ENCODE data around the gene OTULIN. TPM values are rescaled to one million over a fixed set of nuclear protein-coding genes. Genes with fewer than 3 reads are reported as not detected.

The OTULIN gene
- total and polyA plus RNA-seq, 2 donors (not counting 1 experiment from before 2014, with no cell fraction given) = 9.8 to 17.8 TPM

GRCh38 chr5:14730881-14731280, 66.4 kb downstream of the OTULIN start:
- no peak overlapping the region for H3K4me2 ChIP-seq (ENCODE audit: extremely low read depth, insufficient read depth, low read length)
- H3K27ac ChIP-seq (ENCODE audit: insufficient read depth, low read length) = no peak overlapping the region
- DNase-seq (ENCODE audit: low read depth in 2 of 2) = no peak

GRCh38 chr5:14732991-14733390, 68.5 kb downstream of the OTULIN start:
- no peaks in the 10 kb centered on the region for H3K36me3 ChIP-seq (ENCODE audit: control insufficient read depth, insufficient read depth, low read length)
- no peak overlapping the region for H3K4me2 ChIP-seq (ENCODE audit: extremely low read depth, insufficient read depth, low read length)
- no peaks in the 10 kb centered on the region for H3K79me2 ChIP-seq (ENCODE audit: control insufficient read depth, insufficient read depth, low read length)
- no peak overlapping the region for H3K9ac ChIP-seq (ENCODE audit: insufficient read depth, low read length)
- no peaks in the 10 kb centered on the region for H3K9me3 ChIP-seq (ENCODE audit: control insufficient read depth, insufficient read depth, low read depth, low read length)
- no peak for DNase-seq (ENCODE audit: low read depth in 2 of 2)
- no peak overlapping the region for H2AFZ ChIP-seq (ENCODE audit: low read length)
- no peak overlapping the region for H3K27ac ChIP-seq (ENCODE audit: insufficient read depth, low read length)
- H3K4me1 ChIP-seq (ENCODE audit: control insufficient read depth, extremely low read depth, insufficient read depth, low read length) = no peaks in the 10 kb centered on the region
- no peak overlapping the region for H3K4me3 ChIP-seq (replicated peaks in 1 of 4; ENCODE audit: control extremely low read depth in 1 of 4, insufficient read depth in 1 of 4, low read depth in 3 of 4, low read length in 4 of 4)
- no peaks in the 10 kb centered on the region for H3K27me3 ChIP-seq (ENCODE audit: control insufficient read depth, insufficient read depth, low read length)
- TF ChIP-seq EZH2 (IDR thresholded peaks at IDR 0.05; ENCODE audit: low read length, missing control alignments) (no peak), CTCF (conservative IDR thresholded peaks at IDR 0.05 in 1 of 2, IDR thresholded peaks at IDR 0.05 in 1 of 2; ENCODE audit: low read depth in 1 of 2, low read length in 2 of 2) (no peak)
- no peaks in the 10 kb centered on the region for H4K20me1 ChIP-seq (ENCODE audit: control insufficient read depth, extremely low read depth, insufficient read depth, low read length)

More at GRCh38 chr5:14730881-14731280, 66.4 kb downstream of the OTULIN start:
- Histone ChIP-seq H3K4me3 (replicated peaks in 1 of 4; ENCODE audit: control extremely low read depth in 1 of 4, insufficient read depth in 1 of 4, low read depth in 3 of 4, low read length in 4 of 4) (no peak overlapping the region), H4K20me1 (ENCODE audit: control insufficient read depth, extremely low read depth, insufficient read depth, low read length) (no peaks in the 10 kb centered on the region), H3K9me3 (ENCODE audit: control insufficient read depth, insufficient read depth, low read depth, low read length) (no peaks in the 10 kb centered on the region), H3K27me3 (ENCODE audit: control insufficient read depth, insufficient read depth, low read length) (no peaks in the 10 kb centered on the region), H3K9ac (ENCODE audit: insufficient read depth, low read length) (no peak overlapping the region), H2AFZ (ENCODE audit: low read length) (no peak overlapping the region), H3K79me2 (ENCODE audit: control insufficient read depth, insufficient read depth, low read length) (no peaks in the 10 kb centered on the region), H3K36me3 (ENCODE audit: control insufficient read depth, insufficient read depth, low read length) (no peaks in the 10 kb centered on the region), H3K4me1 (ENCODE audit: control insufficient read depth, extremely low read depth, insufficient read depth, low read length) (peaks cover 5% of the 10 kb centered on the region)
- TF ChIP-seq EZH2 (IDR thresholded peaks at IDR 0.05; ENCODE audit: low read length, missing control alignments) (no peak), CTCF (conservative IDR thresholded peaks at IDR 0.05 in 1 of 2, IDR thresholded peaks at IDR 0.05 in 1 of 2; ENCODE audit: low read depth in 1 of 2, low read length in 2 of 2) (no peak)

GRCh38 chr5:14733661-14734060, 69.1 kb downstream of the OTULIN start:
- TF ChIP-seq CTCF (conservative IDR thresholded peaks at IDR 0.05 in 1 of 2, IDR thresholded peaks at IDR 0.05 in 1 of 2; ENCODE audit: low read depth in 1 of 2, low read length in 2 of 2) = no peak
- TF ChIP-seq EZH2 (IDR thresholded peaks at IDR 0.05; ENCODE audit: low read length, missing control alignments) = no peak
- Histone ChIP-seq H3K4me3 (replicated peaks in 1 of 4; ENCODE audit: control extremely low read depth in 1 of 4, insufficient read depth in 1 of 4, low read depth in 3 of 4, low read length in 4 of 4) (no peak overlapping the region), H3K9ac (ENCODE audit: insufficient read depth, low read length) (no peak overlapping the region), H4K20me1 (ENCODE audit: control insufficient read depth, extremely low read depth, insufficient read depth, low read length) (no peaks in the 10 kb centered on the region), H3K9me3 (ENCODE audit: control insufficient read depth, insufficient read depth, low read depth, low read length) (no peaks in the 10 kb centered on the region), H3K79me2 (ENCODE audit: control insufficient read depth, insufficient read depth, low read length) (no peaks in the 10 kb centered on the region), H3K4me1 (ENCODE audit: control insufficient read depth, extremely low read depth, insufficient read depth, low read length) (no peaks in the 10 kb centered on the region), H3K27me3 (ENCODE audit: control insufficient read depth, insufficient read depth, low read length) (no peaks in the 10 kb centered on the region), H3K27ac (ENCODE audit: insufficient read depth, low read length) (no peak overlapping the region), H2AFZ (ENCODE audit: low read length) (no peak overlapping the region), H3K4me2 (ENCODE audit: extremely low read depth, insufficient read depth, low read length) (no peak overlapping the region), H3K36me3 (ENCODE audit: control insufficient read depth, insufficient read depth, low read length) (no peaks in the 10 kb centered on the region)
- no peak for DNase-seq (ENCODE audit: low read depth in 2 of 2)

All from fibroblast of lung (primary cell).